Stimulated activated CD4-positive, alpha-beta T cell treated with anti-CD3 and anti-CD28 coated beads, Interleukin-12 subunit alpha, Interleukin-12 subunit beta, amount 100 ng/mL, for 24 hours (primary cell): ENCODE measurements around the gene USP17L25.
"Not testable (repeated sequence)": the region's sequence is repeated elsewhere in the genome, so short reads cannot be mapped to it uniquely, and the experiment has no call there.

Experiments used
- DNase-seq, 2 experiments: peaks; one replicate each; pipeline ENCODE4 v3.0.0-alpha.2; 2020; ENCODE audit warnings: low read depth in 2 of 2

Gene USP17L25, protein sequence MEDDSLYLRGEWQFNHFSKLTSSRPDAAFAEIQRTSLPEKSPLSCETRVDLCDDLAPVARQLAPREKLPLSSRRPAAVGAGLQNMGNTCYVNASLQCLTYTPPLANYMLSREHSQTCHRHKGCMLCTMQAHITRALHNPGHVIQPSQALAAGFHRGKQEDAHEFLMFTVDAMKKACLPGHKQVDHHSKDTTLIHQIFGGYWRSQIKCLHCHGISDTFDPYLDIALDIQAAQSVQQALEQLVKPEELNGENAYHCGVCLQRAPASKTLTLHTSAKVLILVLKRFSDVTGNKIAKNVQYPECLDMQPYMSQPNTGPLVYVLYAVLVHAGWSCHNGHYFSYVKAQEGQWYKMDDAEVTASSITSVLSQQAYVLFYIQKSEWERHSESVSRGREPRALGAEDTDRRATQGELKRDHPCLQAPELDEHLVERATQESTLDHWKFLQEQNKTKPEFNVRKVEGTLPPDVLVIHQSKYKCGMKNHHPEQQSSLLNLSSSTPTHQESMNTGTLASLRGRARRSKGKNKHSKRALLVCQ

DNA sequence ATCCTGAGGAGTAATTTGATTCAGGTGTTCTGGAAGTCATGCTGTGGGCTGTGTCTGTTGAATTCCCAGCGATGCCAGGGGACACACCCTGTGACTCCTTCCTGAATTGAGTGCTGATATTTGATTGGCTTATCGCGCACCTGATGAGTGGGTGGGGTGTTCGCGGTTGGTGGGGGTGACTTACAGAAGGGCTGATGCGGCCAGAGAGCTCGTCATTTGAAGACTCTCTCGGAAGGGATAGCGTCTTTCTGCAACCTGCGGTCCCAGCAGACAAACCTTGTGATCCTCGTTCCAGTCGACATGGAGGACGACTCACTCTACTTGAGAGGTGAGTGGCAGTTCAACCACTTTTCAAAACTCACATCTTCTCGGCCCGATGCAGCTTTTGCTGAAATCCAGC, at the start of gene USP17L25:
Gene USP17L25, plus strand, starts transcription at position 301 of the 400 bp plus-strand sequence. Its CDS starts 0 bp downstream, at position 301.
- not testable (repeated sequence) for DNase-seq

DNA sequence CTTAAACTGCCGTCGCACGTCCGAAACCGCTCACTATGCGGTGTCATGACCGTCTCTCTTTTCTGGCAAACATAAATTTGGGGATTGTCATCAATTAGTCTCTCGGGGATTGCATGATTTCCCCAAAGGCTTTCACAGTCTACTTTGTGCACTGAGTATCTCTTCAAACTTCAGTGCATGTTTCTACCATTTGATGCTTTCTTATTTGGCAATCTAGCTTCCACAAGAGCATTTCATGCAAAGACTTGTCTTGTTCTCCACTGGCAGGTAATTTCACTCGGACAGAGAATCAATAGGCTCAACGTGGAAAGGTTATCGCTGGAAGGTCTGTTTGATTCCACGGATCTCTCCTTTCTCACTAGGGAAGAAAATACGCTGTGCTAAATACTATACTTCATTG, 5.5 kb upstream of the USP17L25 start:
- not testable (repeated sequence) for DNase-seq

DNA sequence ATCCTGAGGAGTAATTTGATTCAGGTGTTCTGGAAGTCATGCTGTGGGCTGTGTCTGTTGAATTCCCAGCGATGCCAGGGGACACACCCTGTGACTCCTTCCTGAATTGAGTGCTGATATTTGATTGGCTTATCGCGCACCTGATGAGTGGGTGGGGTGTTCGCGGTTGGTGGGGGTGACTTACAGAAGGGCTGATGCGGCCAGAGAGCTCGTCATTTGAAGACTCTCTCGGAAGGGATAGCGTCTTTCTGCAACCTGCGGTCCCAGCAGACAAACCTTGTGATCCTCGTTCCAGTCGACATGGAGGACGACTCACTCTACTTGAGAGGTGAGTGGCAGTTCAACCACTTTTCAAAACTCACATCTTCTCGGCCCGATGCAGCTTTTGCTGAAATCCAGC, 4.8 kb upstream of the USP17L25 start, which contains the start of gene USP17L24:
Gene USP17L24, plus strand, starts transcription at position 301 of the 400 bp plus-strand sequence. Its CDS starts 0 bp downstream, at position 301.
- DNase-seq = not testable (repeated sequence)

DNA sequence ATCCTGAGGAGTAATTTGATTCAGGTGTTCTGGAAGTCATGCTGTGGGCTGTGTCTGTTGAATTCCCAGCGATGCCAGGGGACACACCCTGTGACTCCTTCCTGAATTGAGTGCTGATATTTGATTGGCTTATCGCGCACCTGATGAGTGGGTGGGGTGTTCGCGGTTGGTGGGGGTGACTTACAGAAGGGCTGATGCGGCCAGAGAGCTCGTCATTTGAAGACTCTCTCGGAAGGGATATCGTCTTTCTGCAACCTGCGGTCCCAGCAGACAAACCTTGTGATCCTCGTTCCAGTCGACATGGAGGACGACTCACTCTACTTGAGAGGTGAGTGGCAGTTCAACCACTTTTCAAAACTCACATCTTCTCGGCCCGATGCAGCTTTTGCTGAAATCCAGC, 4.6 kb downstream of the USP17L25 start, which contains the start of gene USP17L26:
Gene USP17L26, plus strand, starts transcription at position 301 of the 400 bp plus-strand sequence. Its CDS starts 0 bp downstream, at position 301.
- not testable (repeated sequence) for DNase-seq

DNA sequence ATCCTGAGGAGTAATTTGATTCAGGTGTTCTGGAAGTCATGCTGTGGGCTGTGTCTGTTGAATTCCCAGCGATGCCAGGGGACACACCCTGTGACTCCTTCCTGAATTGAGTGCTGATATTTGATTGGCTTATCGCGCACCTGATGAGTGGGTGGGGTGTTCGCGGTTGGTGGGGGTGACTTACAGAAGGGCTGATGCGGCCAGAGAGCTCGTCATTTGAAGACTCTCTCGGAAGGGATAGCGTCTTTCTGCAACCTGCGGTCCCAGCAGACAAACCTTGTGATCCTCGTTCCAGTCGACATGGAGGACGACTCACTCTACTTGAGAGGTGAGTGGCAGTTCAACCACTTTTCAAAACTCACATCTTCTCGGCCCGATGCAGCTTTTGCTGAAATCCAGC, 9.4 kb downstream of the USP17L25 start, which contains the start of gene USP17L5:
Gene USP17L5, plus strand, starts transcription at position 301 of the 400 bp plus-strand sequence. Its CDS starts 0 bp downstream, at position 301.
- not testable (repeated sequence) for DNase-seq

DNA sequence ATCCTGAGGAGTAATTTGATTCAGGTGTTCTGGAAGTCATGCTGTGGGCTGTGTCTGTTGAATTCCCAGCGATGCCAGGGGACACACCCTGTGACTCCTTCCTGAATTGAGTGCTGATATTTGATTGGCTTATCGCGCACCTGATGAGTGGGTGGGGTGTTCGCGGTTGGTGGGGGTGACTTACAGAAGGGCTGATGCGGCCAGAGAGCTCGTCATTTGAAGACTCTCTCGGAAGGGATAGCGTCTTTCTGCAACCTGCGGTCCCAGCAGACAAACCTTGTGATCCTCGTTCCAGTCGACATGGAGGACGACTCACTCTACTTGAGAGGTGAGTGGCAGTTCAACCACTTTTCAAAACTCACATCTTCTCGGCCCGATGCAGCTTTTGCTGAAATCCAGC, 14.1 kb downstream of the USP17L25 start, which contains the start of gene USP17L27:
Gene USP17L27, plus strand, starts transcription at position 301 of the 400 bp plus-strand sequence. Its CDS starts 0 bp downstream, at position 301.
- not testable (repeated sequence) for DNase-seq

DNA sequence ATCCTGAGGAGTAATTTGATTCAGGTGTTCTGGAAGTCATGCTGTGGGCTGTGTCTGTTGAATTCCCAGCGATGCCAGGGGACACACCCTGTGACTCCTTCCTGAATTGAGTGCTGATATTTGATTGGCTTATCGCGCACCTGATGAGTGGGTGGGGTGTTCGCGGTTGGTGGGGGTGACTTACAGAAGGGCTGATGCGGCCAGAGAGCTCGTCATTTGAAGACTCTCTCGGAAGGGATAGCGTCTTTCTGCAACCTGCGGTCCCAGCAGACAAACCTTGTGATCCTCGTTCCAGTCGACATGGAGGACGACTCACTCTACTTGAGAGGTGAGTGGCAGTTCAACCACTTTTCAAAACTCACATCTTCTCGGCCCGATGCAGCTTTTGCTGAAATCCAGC, 18.9 kb downstream of the USP17L25 start, which contains the start of gene USP17L28:
Gene USP17L28, plus strand, starts transcription at position 301 of the 400 bp plus-strand sequence. Its CDS starts 0 bp downstream, at position 301.
- not testable (repeated sequence) for DNase-seq

DNA sequence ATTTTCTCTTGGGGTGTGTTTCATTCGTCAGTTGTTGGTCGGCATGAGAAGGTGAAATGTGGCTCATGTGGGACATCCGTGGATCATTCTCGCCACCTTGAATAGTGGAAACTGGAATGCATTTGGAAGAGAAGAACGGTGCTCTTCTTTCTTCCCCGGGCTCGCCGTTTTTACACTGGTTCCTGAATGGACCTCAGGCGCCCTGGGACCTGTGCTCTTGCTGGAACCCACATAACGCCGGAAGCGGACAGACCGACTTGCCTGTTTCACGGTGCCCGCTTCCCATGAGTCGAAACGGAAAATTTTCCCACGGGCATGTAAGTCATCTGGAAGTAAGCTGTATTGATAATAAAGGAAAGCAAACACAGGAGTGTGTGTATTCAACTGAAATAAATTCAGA, 21.2 kb downstream of the USP17L25 start:
- DNase-seq = not testable (repeated sequence)

DNA sequence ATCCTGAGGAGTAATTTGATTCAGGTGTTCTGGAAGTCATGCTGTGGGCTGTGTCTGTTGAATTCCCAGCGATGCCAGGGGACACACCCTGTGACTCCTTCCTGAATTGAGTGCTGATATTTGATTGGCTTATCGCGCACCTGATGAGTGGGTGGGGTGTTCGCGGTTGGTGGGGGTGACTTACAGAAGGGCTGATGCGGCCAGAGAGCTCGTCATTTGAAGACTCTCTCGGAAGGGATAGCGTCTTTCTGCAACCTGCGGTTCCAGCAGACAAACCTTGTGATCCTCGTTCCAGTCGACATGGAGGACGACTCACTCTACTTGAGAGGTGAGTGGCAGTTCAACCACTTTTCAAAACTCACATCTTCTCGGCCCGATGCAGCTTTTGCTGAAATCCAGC, 23.6 kb downstream of the USP17L25 start, which contains the start of gene USP17L29:
Gene USP17L29, plus strand, starts transcription at position 301 of the 400 bp plus-strand sequence. Its CDS starts 0 bp downstream, at position 301.
- DNase-seq = not testable (repeated sequence)

DNA sequence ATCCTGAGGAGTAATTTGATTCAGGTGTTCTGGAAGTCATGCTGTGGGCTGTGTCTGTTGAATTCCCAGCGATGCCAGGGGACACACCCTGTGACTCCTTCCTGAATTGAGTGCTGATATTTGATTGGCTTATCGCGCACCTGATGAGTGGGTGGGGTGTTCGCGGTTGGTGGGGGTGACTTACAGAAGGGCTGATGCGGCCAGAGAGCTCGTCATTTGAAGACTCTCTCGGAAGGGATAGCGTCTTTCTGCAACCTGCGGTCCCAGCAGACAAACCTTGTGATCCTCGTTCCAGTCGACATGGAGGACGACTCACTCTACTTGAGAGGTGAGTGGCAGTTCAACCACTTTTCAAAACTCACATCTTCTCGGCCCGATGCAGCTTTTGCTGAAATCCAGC, 33.1 kb downstream of the USP17L25 start, which contains the start of gene USP17L30:
Gene USP17L30, plus strand, starts transcription at position 301 of the 400 bp plus-strand sequence. Its CDS starts 0 bp downstream, at position 301.
- DNase-seq = not testable (repeated sequence)

DNA sequence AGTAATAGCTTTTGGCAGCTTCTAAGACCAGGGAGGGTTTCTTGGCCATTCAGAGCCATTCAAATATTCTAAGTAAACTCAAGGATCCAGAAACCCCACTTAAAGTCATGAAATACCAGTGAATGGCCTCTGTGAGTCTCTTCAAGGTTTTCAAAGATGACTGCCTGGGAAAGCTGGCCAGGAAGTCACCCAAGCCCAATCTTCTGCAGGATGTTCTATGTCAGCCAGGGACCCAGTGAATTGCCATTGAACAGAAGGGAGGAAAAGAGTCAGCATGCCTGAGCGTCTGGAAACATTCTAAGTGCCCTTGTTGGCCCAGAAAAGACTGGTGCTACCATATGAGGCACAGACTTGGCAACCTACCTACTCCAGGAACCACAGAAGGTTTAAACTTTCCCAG, 50.2 kb downstream of the USP17L25 start:
- not testable (repeated sequence) for DNase-seq
